GM18526 (cell line): ENCODE data around the gene PDCD11.

Experiments
- POLR2A ChIP-seq: IDR thresholded peaks from 3 replicates; pipeline ENCODE4 v1.6.1; 2011; ENCODE audit not compliant: insufficient read length; ENCODE audit errors: extremely low read depth

The PDCD11 gene

GRCh38 chr10:103456074-103456660 lies 59.7 kb downstream of the PDCD11 start:
- no peak for TF ChIP-seq POLR2A

GRCh38 chr10:103457176-103457712 lies 60.8 kb downstream of the PDCD11 start:
- TF ChIP-seq POLR2A: no peak

GRCh38 chr10:103457896-103458583 lies 61.6 kb downstream of the PDCD11 start:
- no peak for TF ChIP-seq POLR2A

GRCh38 chr10:103458720-103459119 lies 62.3 kb downstream of the PDCD11 start, which contains the start of gene CALHM1:
CALHM1 (minus strand) TSS chr10:103458900; CDS start chr10:103458751, 149 bp downstream.
- peak; percentile 19 for TF ChIP-seq POLR2A

- no peak for TF ChIP-seq POLR2A
Observed at GRCh38 chr10:103459615-103460014, 63.2 kb downstream of the PDCD11 start.

GRCh38 chr10:103463499-103463898 lies 67.1 kb downstream of the PDCD11 start:
- no peak for TF ChIP-seq POLR2A

GRCh38 chr10:103465411-103466179 lies 69.2 kb downstream of the PDCD11 start:
- TF ChIP-seq POLR2A: no peak

GRCh38 chr10:103466734-103467133 lies 70.3 kb downstream of the PDCD11 start:
- TF ChIP-seq POLR2A: no peak

GRCh38 chr10:103467406-103467805 lies 71.0 kb downstream of the PDCD11 start:
- TF ChIP-seq POLR2A: no peak

- TF ChIP-seq POLR2A: no peak
Observed at GRCh38 chr10:103469201-103469600, 72.8 kb downstream of the PDCD11 start.

- TF ChIP-seq POLR2A: no peak
Observed at GRCh38 chr10:103470761-103471653, 74.6 kb downstream of the PDCD11 start.

- TF ChIP-seq POLR2A: peak; percentile 46
Observed at GRCh38 chr10:103472005-103472404, 75.6 kb downstream of the PDCD11 start.

- no peak for TF ChIP-seq POLR2A
Observed at GRCh38 chr10:103473261-103473671, 76.8 kb downstream of the PDCD11 start.

- no peak for TF ChIP-seq POLR2A
Observed at GRCh38 chr10:103474077-103474476, 77.7 kb downstream of the PDCD11 start.

GRCh38 chr10:103475437-103475836 lies 79.0 kb downstream of the PDCD11 start:
- no peak for TF ChIP-seq POLR2A
